H9 (cell line): ENCODE measurements around the gene TUBB1. TPM values are rescaled to one million over a fixed set of nuclear protein-coding genes. Genes with fewer than 3 reads are reported as not detected.

ENCODE experiments used
- DNase-seq: peaks from one replicate; pipeline ENCODE4 v3.0.0-alpha.2; 2017
- H2AFZ ChIP-seq: one replicate; pipeline ENCODE4 v1.6.1; 2013; ENCODE audit warnings: mild to moderate bottlenecking, low read length, control low read depth, moderate library complexity
- H2AK5ac ChIP-seq: 2 replicates; pipeline ENCODE4 v1.6.1; 2013; ENCODE audit warnings: low read length, control low read depth, mixed read lengths; ENCODE audit not compliant: insufficient read length
- H2BK120ac ChIP-seq: one replicate; pipeline ENCODE4 v1.6.1; 2013; ENCODE audit warnings: low read depth, mild to moderate bottlenecking, low read length, control low read depth, inconsistent platforms; ENCODE audit not compliant: poor library complexity, severe bottlenecking
- H2BK12ac ChIP-seq: 2 replicates; pipeline ENCODE4 v1.6.1; 2013; ENCODE audit warnings: low read length, control low read depth, mixed read lengths, low read depth; ENCODE audit not compliant: insufficient read length
- H2BK15ac ChIP-seq: 2 replicates; pipeline ENCODE4 v1.6.1; 2013; ENCODE audit warnings: low read depth, low read length, control low read depth
- H2BK20ac ChIP-seq: one replicate; pipeline ENCODE4 v1.6.1; 2013; ENCODE audit warnings: low read depth, mild to moderate bottlenecking, low read length, control low read depth, inconsistent platforms; ENCODE audit not compliant: poor library complexity, severe bottlenecking
- H2BK5ac ChIP-seq: 2 replicates; pipeline ENCODE4 v1.6.1; 2013; ENCODE audit warnings: low read length, control low read depth, mixed read lengths; ENCODE audit not compliant: insufficient read length
- H3K14ac ChIP-seq: 2 replicates; pipeline ENCODE4 v1.6.1; 2013; ENCODE audit warnings: low read length, control low read depth; ENCODE audit not compliant: insufficient read depth
- H3K18ac ChIP-seq: 2 replicates; pipeline ENCODE4 v1.6.1; 2013; ENCODE audit warnings: low read depth, mild to moderate bottlenecking, mixed read lengths, low read length, control low read depth; ENCODE audit not compliant: insufficient read length
- H3K23ac ChIP-seq: 2 replicates; pipeline ENCODE4 v1.6.1; 2013; ENCODE audit warnings: low read length, control low read depth, mixed read lengths, low read depth; ENCODE audit not compliant: insufficient read length
- H3K23me2 ChIP-seq: 2 replicates; pipeline ENCODE4 v1.6.1; 2013; ENCODE audit warnings: low read depth, mild to moderate bottlenecking, mixed read lengths, low read length, control low read depth; ENCODE audit not compliant: insufficient read length, poor library complexity, severe bottlenecking
- H3K27ac ChIP-seq: 2 replicates; pipeline ENCODE4 v1.5.1; 2013; ENCODE audit warnings: low read length, control low read depth, mixed read lengths, low read depth; ENCODE audit not compliant: insufficient read length
- H3K27me3 ChIP-seq: 2 replicates; pipeline ENCODE4 v1.6.1; 2013; ENCODE audit warnings: low read length, control low read depth, inconsistent platforms; ENCODE audit not compliant: insufficient read depth
- H3K4ac ChIP-seq: 2 replicates; pipeline ENCODE4 v1.6.1; 2013; ENCODE audit warnings: low read depth, mild to moderate bottlenecking, control low read depth, inconsistent platforms, low read length, moderate library complexity
- H3K4me1 ChIP-seq: 2 replicates; pipeline ENCODE4 v1.6.1; 2013; ENCODE audit warnings: low read length, control low read depth, inconsistent platforms; ENCODE audit not compliant: insufficient read depth
- H3K4me2 ChIP-seq: 2 replicates; pipeline ENCODE4 v1.6.1; 2013; ENCODE audit warnings: low read length, control low read depth, mixed read lengths; ENCODE audit not compliant: insufficient read length, insufficient read depth
- H3K56ac ChIP-seq: 2 replicates; pipeline ENCODE4 v1.6.1; 2013; ENCODE audit warnings: low read depth, mild to moderate bottlenecking, mixed read lengths, low read length, control low read depth; ENCODE audit not compliant: insufficient read length
- H3K79me1 ChIP-seq: 2 replicates; pipeline ENCODE4 v1.6.1; 2013; ENCODE audit warnings: low read depth, mild to moderate bottlenecking, moderate library complexity, low read length, control low read depth, inconsistent platforms; ENCODE audit not compliant: insufficient read depth, poor library complexity, severe bottlenecking
- H3K79me2 ChIP-seq: 2 replicates; pipeline ENCODE4 v1.6.1; 2013; ENCODE audit warnings: low read length, control low read depth, inconsistent platforms; ENCODE audit not compliant: insufficient read depth
- H3K9ac ChIP-seq: 2 replicates; pipeline ENCODE4 v1.6.1; 2013; ENCODE audit warnings: low read length, control low read depth, mixed read lengths; ENCODE audit not compliant: insufficient read length; ENCODE audit errors: extremely low read depth
- H3K9me3 ChIP-seq: one replicate; pipeline ENCODE4 v1.6.1; 2013; ENCODE audit warnings: low read depth, low read length, inconsistent platforms; ENCODE audit not compliant: control insufficient read depth
- H3T11ph ChIP-seq: one replicate; pipeline ENCODE4 v1.6.1; 2013; ENCODE audit warnings: mild to moderate bottlenecking, low read length, control low read depth, inconsistent platforms
- H4K20me1 ChIP-seq: one replicate; pipeline ENCODE4 v1.6.1; 2013; ENCODE audit not compliant: control insufficient read depth, insufficient read length, insufficient read depth
- H4K5ac ChIP-seq: 2 replicates; pipeline ENCODE4 v1.6.1; 2013; ENCODE audit warnings: low read depth, mild to moderate bottlenecking, mixed read lengths, low read length, control low read depth; ENCODE audit not compliant: insufficient read length
- H4K8ac ChIP-seq: replicated peaks from 2 replicates; pipeline ENCODE4 v1.6.1; 2013; ENCODE audit warnings: low read length, control low read depth, mixed read lengths, low read depth; ENCODE audit not compliant: insufficient read length
- H4K91ac ChIP-seq: 2 replicates; pipeline ENCODE4 v1.6.1; 2013; ENCODE audit warnings: low read depth, mild to moderate bottlenecking, moderate library complexity, mixed read lengths, low read length, control low read depth; ENCODE audit not compliant: insufficient read length
- H3K27ac Mint-ChIP-seq, 3 experiments: 2 replicates in 2 of 3; 3 replicates in 1 of 3; pipeline ENCODE4 v1.8.0; 2020 to 2021; ENCODE audit warnings: mixed read lengths in 3 of 3, mild to moderate bottlenecking in 1 of 3, moderate library complexity in 1 of 3
- H3K27me3 Mint-ChIP-seq: 2 replicates; pipeline ENCODE4 v1.8.0; 2021; ENCODE audit warnings: low read depth, mild to moderate bottlenecking, moderate library complexity, mixed read lengths
- H3K36me3 Mint-ChIP-seq, 3 experiments: 2 replicates in 2 of 3; 3 replicates in 1 of 3; pipeline ENCODE4 v1.8.0; 2020 to 2021; ENCODE audit warnings: low read depth in 3 of 3, mixed read lengths in 3 of 3; ENCODE audit not compliant: insufficient read depth in 1 of 3
- H3K4me1 Mint-ChIP-seq, 2 experiments: 2 replicates each; pipeline ENCODE4 v1.8.0; 2020; ENCODE audit warnings: mixed read lengths in 2 of 2
- H3K4me3 Mint-ChIP-seq, 2 experiments: 2 replicates in 1 of 2; 3 replicates in 1 of 2; pipeline ENCODE4 v1.8.0; 2020 to 2021; ENCODE audit warnings: mild to moderate bottlenecking in 2 of 2, mixed read lengths in 2 of 2, moderate library complexity in 1 of 2
- H3K9me3 Mint-ChIP-seq, 2 experiments: 2 replicates in 1 of 2; 3 replicates in 1 of 2; pipeline ENCODE4 v1.8.0; 2020; ENCODE audit warnings: mild to moderate bottlenecking in 2 of 2, mixed read lengths in 2 of 2, moderate library complexity in 1 of 2
- WGBS: extraction: QIAGEN DNeasy Blood & Tissue Kit; methylation state at CpG from one replicate; pipeline ENCODE4 v1.1.7; 2013; ENCODE audit warnings: missing lambda C conversion rate, low lambda C conversion rate, mixed read lengths; ENCODE audit not compliant: insufficient read length; ENCODE audit errors: extremely low coverage; 5-methylcytosine and 5-hydroxymethylcytosine counted together
- total RNA-seq: library from RNA; stranded (reverse); gene quantifications from 2 replicates; pipeline ENCODE4 v1.2.1, GENCODE V29; 2021
- TF ChIP-seq, protein P1 (sequence below): fragments of 200-600 bp; sonication (generic); conservative IDR thresholded peaks from 3 replicates; pipeline ENCODE4 v1.8.0; 2021; ENCODE audit warnings: antibody characterized with exemption, mild to moderate bottlenecking

TUBB1 gene
- total RNA-seq, 1 experiment from 2014 or later, result not detected

DNA sequence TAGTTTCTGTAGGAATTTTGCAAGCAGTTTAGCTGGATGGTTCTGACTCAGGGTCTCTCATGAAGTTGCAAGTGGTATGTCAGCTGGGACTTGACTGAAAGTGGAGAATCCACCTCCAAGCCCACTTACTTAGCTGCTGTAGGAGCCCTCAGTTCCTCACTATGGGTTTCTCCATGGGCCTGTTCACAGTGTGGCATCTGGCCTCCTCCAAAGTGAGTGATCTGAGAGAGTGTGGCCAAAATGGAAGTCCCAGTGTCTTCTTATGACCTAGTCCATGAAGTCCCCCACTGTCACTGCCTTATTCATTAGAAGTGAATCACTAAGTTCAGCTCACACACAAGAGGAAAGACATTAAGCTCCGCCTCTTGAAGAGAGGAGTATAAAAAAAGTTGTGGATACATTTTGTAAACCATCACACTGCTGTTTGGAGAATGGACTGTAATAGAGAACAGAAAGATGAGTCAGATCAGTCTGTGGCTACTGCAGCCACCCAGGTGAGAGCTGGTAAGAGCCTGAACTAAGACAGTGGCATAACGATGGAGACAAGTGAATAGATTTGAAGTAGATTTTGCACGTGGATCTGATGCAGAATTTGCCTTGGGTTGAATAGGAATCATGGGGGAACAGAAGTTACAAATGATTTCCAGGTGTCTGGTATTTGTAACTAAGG lies 43.0 kb upstream of the TUBB1 start:
- no CpG with 5 or more reads among the region's 3 CpGs for WGBS
- no peak overlapping the region for H3K14ac ChIP-seq

More for the DNA sequence above, 43.0 kb upstream of the TUBB1 start:
- no peak for DNase-seq
- no peaks in the 10 kb centered on the region for H3K79me2 ChIP-seq
- H2BK5ac ChIP-seq, result no peak overlapping the region
- Mint-ChIP-seq H3K4me1 (peaks cover 13 to 15% of the 10 kb centered on the region in 2 experiments), H3K36me3 (peaks cover 0 to 9% (median 0%) of the 10 kb centered on the region in 3 experiments; a peak in 2 of 7 replicates), H3K4me3 (no peak overlapping the region), H3K9me3 (peaks cover 4 to 8% of the 10 kb centered on the region in 2 experiments; a peak in 2 of 5 replicates), H3K27ac (no peak overlapping the region), H3K27me3 (peaks cover 12% of the 10 kb centered on the region)
- no peak overlapping the region for H2BK15ac ChIP-seq
- no peak overlapping the region for H4K8ac ChIP-seq
- no peak overlapping the region for H2AFZ ChIP-seq
- no peak overlapping the region for H4K5ac ChIP-seq
- H3K23me2 ChIP-seq, result no peaks in the 10 kb centered on the region
- H3K4me2 ChIP-seq, result no peak overlapping the region
- H3K9me3 ChIP-seq, result no peaks in the 10 kb centered on the region
- H3T11ph ChIP-seq, result no peak overlapping the region
- H2BK12ac ChIP-seq, result no peak overlapping the region
- no peak overlapping the region for H4K91ac ChIP-seq
- no peak overlapping the region for H3K23ac ChIP-seq
- H3K4ac ChIP-seq, result no peak overlapping the region
- no peaks in the 10 kb centered on the region for H4K20me1 ChIP-seq
- TF ChIP-seq, protein P1, sequence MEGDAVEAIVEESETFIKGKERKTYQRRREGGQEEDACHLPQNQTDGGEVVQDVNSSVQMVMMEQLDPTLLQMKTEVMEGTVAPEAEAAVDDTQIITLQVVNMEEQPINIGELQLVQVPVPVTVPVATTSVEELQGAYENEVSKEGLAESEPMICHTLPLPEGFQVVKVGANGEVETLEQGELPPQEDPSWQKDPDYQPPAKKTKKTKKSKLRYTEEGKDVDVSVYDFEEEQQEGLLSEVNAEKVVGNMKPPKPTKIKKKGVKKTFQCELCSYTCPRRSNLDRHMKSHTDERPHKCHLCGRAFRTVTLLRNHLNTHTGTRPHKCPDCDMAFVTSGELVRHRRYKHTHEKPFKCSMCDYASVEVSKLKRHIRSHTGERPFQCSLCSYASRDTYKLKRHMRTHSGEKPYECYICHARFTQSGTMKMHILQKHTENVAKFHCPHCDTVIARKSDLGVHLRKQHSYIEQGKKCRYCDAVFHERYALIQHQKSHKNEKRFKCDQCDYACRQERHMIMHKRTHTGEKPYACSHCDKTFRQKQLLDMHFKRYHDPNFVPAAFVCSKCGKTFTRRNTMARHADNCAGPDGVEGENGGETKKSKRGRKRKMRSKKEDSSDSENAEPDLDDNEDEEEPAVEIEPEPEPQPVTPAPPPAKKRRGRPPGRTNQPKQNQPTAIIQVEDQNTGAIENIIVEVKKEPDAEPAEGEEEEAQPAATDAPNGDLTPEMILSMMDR, result no peak
- H3K27ac ChIP-seq, result no peak overlapping the region
- H3K79me1 ChIP-seq, result no peaks in the 10 kb centered on the region
- no peak overlapping the region for H3K18ac ChIP-seq
- peaks cover 4% of the 10 kb centered on the region; the same call in 1 of the 2 replicates for H3K4me1 ChIP-seq
- H3K9ac ChIP-seq, result no peak overlapping the region
- H3K56ac ChIP-seq, result no peak overlapping the region
- H3K27me3 ChIP-seq, result no peaks in the 10 kb centered on the region
- H2AK5ac ChIP-seq, result no peak overlapping the region
- no peak overlapping the region for H2BK20ac ChIP-seq
- no peak overlapping the region for H2BK120ac ChIP-seq
